ENCODE measurements around the gene ACSF3.

ACSF3 gene

GRCh38 chr16:89123001-89123830, 29.6 kb downstream of the ACSF3 start:
- no peak for DNase-seq (ENCODE audit: extremely low read depth in 1 of 2, low read depth in 1 of 2)

- no peak for DNase-seq (ENCODE audit: extremely low read depth in 1 of 2, low read depth in 1 of 2)
These were observed 30.1 kb downstream of the ACSF3 start for GRCh38 chr16:89123831-89124100.

GRCh38 chr16:89129378-89129777, 35.7 kb downstream of the ACSF3 start:
- DNase-seq (ENCODE audit: extremely low read depth in 1 of 2, low read depth in 1 of 2) = no peak

- DNase-seq (ENCODE audit: extremely low read depth in 1 of 2, low read depth in 1 of 2) = no peak
These were observed 36.8 kb downstream of the ACSF3 start for GRCh38 chr16:89130448-89130847.

- no peak for DNase-seq (ENCODE audit: extremely low read depth in 1 of 2, low read depth in 1 of 2)
These were observed 38.1 kb downstream of the ACSF3 start for GRCh38 chr16:89131783-89132182.

- no peak for DNase-seq (ENCODE audit: extremely low read depth in 1 of 2, low read depth in 1 of 2)
These were observed 38.7 kb downstream of the ACSF3 start for GRCh38 chr16:89132194-89133005.

GRCh38 chr16:89133457-89134127, 39.9 kb downstream of the ACSF3 start:
- DNase-seq (ENCODE audit: extremely low read depth in 1 of 2, low read depth in 1 of 2) = no peak

GRCh38 chr16:89134269-89134668, 40.6 kb downstream of the ACSF3 start:
- no peak for DNase-seq (ENCODE audit: extremely low read depth in 1 of 2, low read depth in 1 of 2)

- no peak for DNase-seq (ENCODE audit: extremely low read depth in 1 of 2, low read depth in 1 of 2)
These were observed 41.5 kb downstream of the ACSF3 start for GRCh38 chr16:89135166-89135565.

- DNase-seq (ENCODE audit: extremely low read depth in 1 of 2, low read depth in 1 of 2) = no peak
These were observed 42.5 kb downstream of the ACSF3 start for GRCh38 chr16:89135971-89136765.

- DNase-seq (ENCODE audit: extremely low read depth in 1 of 2, low read depth in 1 of 2) = no peak
These were observed 43.3 kb downstream of the ACSF3 start for GRCh38 chr16:89136931-89137330.

- DNase-seq (ENCODE audit: extremely low read depth in 1 of 2, low read depth in 1 of 2) = no peak
These were observed 44.2 kb downstream of the ACSF3 start for GRCh38 chr16:89137666-89138512.

GRCh38 chr16:89138513-89138795, 44.8 kb downstream of the ACSF3 start:
- DNase-seq (ENCODE audit: extremely low read depth in 1 of 2, low read depth in 1 of 2) = no peak

- DNase-seq (ENCODE audit: extremely low read depth in 1 of 2, low read depth in 1 of 2) = no peak
These were observed 45.3 kb downstream of the ACSF3 start for GRCh38 chr16:89138843-89139520.

- no peak for DNase-seq (ENCODE audit: extremely low read depth in 1 of 2, low read depth in 1 of 2)
These were observed 46.3 kb downstream of the ACSF3 start for GRCh38 chr16:89139907-89140361.

- DNase-seq (ENCODE audit: extremely low read depth in 1 of 2, low read depth in 1 of 2) = no peak
These were observed 46.7 kb downstream of the ACSF3 start for GRCh38 chr16:89140401-89140800.

GRCh38 chr16:89140981-89141883, 47.6 kb downstream of the ACSF3 start:
- DNase-seq (ENCODE audit: extremely low read depth in 1 of 2, low read depth in 1 of 2) = no peak

- DNase-seq (ENCODE audit: extremely low read depth in 1 of 2, low read depth in 1 of 2) = no peak
These were observed 48.2 kb downstream of the ACSF3 start for GRCh38 chr16:89141884-89142267.
